ENCODE data around the gene SEL1L. TPM values are rescaled to one million over a fixed set of nuclear protein-coding genes. Genes with fewer than 3 reads are reported as not detected.

Gene SEL1L
- 43.2 and 54.2 TPM in 2 replicates for polyA plus RNA-seq (2011; rRNA removed)
- polyA plus RNA-seq (2012; cell fraction: cytosol; rRNA removed), result 5.1 and 6.1 TPM in 2 replicates
- polyA plus RNA-seq (2012; cell fraction: nucleus; rRNA removed), result 7.1 and 9.9 TPM in 2 replicates
- 24.6 to 26.8 TPM (median 25.9 TPM) in 3 replicates for polyA plus RNA-seq (2017; fragmentation: RNase III; extraction: RNeasy Plus Mini Kit Qiagen cat#74134 plus additional on column Dnase treatment)
- polyA minus RNA-seq (2011; rRNA and poly(A)+ RNA removed), result 31.3 and 34.0 TPM in 2 replicates

DNA sequence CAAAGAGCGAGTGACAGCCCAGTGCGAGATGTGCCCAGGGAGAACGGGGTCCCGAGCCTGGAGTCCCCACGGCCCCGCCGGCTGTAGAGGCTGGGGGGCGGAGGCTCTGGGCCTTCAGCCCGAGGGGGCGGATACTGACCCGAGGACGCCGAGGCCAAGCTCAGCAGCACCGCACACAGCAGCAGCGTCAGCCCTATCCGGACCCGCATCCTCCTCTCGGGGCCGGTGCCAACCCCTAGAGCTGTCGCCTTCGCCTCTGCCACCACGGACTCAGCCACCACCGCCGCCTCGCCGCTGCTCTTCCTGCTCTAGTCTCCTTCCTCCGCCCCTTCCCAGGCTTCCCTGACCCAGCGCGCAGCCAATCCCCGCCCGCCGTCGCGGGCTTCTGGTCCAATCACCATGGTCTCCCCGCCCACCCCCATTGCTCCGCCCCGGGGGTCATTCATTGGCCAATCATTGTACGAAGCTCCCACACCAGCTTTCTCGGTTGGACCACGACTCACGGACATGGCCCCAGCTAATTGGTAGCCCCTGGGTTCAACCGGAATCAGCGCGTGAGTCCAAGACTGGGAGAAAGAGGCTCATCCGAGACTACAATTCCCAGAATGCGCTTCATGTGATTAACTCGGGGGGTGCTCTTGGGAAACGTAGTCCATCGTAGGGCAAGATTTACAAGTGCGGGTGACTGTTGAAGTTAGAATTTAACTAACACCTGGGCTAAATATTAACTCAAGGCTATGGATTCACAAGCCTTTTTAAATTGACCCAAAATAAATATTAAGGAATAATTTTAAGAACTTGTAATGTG lies at the start of gene SEL1L:
Gene SEL1L (minus strand): TSS at position 318 of the 808 bp plus-strand sequence. CDS start 109 bp downstream, at position 209.
- 1% methylated on average over 30 of the region's 50 CpGs for WGBS (ENCODE audit: missing lambda C conversion rate)
- FAIRE-seq (peak; percentile 72), DNase-seq (ENCODE audit: low read depth in 1 of 2, low spot score in 1 of 2) (peak; percentile 97 to 99), ATAC-seq (peak; percentile 99)
- peak within 1 kb of the TSS; percentile 74 to 92 for H3K27ac ChIP-seq
- H3K9me3 ChIP-seq, result no peaks in the 10 kb centered on the region
- ChIA-PET CTCF (interaction anchor here (0.8 kb wide), 1 partner anchor 16 kb away, joined by 3 read pairs; no protein-coding TSS in a partner anchor), POLR2A (interaction anchor here (0.6 to 2.2 kb wide), 5 partner anchors 10 to 315 kb away, joined by 3 to 21 read pairs (median 5); partner anchors contain the start of gene GTF2A1)
- H3K4me3 ChIP-seq, result peak within 1 kb of the TSS; percentile 63
- H3K4me1 ChIP-seq, result peaks cover 32% of the 10 kb centered on the region; the same call in 2 of the 3 replicates
- TF ChIP-seq FOSB (CRISPR knock-in tag; IDR thresholded peaks at IDR 0.05), result no peak
- TF ChIP-seq CHD4 (IDR thresholded peaks at IDR 0.05; ENCODE audit: borderline replicate concordance), result no peak
- no peak for TF ChIP-seq EP300 (IDR thresholded peaks at IDR 0.05)
- TF ChIP-seq JUN (IDR thresholded peaks at IDR 0.05), result peak in 1 of 2 experiments; percentile 52; a peak in 2 of 5 replicates
- TF ChIP-seq HOXB5 (CRISPR knock-in tag; IDR thresholded peaks at IDR 0.05), result no peak
- TF ChIP-seq CHD2 (IDR thresholded peaks at IDR 0.05; ENCODE audit: low read length, partially characterized antibody), result peak; percentile 12
- TF ChIP-seq SREBF2 (IDR thresholded peaks at IDR 0.05), result no peak
- peak; percentile 54; the same call in 1 of the 2 replicates for TF ChIP-seq KDM5A (IDR thresholded peaks at IDR 0.05)
- TF ChIP-seq, protein P1, sequence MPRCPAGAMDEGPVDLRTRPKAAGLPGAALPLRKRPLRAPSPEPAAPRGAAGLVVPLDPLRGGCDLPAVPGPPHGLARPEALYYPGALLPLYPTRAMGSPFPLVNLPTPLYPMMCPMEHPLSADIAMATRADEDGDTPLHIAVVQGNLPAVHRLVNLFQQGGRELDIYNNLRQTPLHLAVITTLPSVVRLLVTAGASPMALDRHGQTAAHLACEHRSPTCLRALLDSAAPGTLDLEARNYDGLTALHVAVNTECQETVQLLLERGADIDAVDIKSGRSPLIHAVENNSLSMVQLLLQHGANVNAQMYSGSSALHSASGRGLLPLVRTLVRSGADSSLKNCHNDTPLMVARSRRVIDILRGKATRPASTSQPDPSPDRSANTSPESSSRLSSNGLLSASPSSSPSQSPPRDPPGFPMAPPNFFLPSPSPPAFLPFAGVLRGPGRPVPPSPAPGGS (IDR thresholded peaks at IDR 0.05), result 0 out of 3 replicates have a peak, but pooled peaks have one; percentile 58
- TF ChIP-seq NPAS2 (CRISPR knock-in tag; IDR thresholded peaks at IDR 0.05; ENCODE audit: borderline replicate concordance), result no peak
- TF ChIP-seq, protein P2, sequence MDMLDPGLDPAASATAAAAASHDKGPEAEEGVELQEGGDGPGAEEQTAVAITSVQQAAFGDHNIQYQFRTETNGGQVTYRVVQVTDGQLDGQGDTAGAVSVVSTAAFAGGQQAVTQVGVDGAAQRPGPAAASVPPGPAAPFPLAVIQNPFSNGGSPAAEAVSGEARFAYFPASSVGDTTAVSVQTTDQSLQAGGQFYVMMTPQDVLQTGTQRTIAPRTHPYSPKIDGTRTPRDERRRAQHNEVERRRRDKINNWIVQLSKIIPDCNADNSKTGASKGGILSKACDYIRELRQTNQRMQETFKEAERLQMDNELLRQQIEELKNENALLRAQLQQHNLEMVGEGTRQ (IDR thresholded peaks at IDR 0.05), result peak; percentile 25; the same call in 1 of the 2 replicates
- 0 out of 2 replicates have a peak, but pooled peaks have one; percentile 45 for TF ChIP-seq RFX5 (IDR thresholded peaks at IDR 0.05)
- TF ChIP-seq, protein P3, sequence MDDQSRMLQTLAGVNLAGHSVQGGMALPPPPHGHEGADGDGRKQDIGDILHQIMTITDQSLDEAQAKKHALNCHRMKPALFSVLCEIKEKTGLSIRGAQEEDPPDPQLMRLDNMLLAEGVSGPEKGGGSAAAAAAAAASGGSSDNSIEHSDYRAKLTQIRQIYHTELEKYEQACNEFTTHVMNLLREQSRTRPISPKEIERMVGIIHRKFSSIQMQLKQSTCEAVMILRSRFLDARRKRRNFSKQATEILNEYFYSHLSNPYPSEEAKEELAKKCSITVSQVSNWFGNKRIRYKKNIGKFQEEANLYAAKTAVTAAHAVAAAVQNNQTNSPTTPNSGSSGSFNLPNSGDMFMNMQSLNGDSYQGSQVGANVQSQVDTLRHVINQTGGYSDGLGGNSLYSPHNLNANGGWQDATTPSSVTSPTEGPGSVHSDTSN (IDR thresholded peaks at IDR 0.05), result peak; percentile 50; the same call in 1 of the 2 replicates
- TF ChIP-seq, protein P4, sequence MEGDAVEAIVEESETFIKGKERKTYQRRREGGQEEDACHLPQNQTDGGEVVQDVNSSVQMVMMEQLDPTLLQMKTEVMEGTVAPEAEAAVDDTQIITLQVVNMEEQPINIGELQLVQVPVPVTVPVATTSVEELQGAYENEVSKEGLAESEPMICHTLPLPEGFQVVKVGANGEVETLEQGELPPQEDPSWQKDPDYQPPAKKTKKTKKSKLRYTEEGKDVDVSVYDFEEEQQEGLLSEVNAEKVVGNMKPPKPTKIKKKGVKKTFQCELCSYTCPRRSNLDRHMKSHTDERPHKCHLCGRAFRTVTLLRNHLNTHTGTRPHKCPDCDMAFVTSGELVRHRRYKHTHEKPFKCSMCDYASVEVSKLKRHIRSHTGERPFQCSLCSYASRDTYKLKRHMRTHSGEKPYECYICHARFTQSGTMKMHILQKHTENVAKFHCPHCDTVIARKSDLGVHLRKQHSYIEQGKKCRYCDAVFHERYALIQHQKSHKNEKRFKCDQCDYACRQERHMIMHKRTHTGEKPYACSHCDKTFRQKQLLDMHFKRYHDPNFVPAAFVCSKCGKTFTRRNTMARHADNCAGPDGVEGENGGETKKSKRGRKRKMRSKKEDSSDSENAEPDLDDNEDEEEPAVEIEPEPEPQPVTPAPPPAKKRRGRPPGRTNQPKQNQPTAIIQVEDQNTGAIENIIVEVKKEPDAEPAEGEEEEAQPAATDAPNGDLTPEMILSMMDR (IDR thresholded peaks at IDR 0.05), result no peak
- peak; percentile 79 for TF ChIP-seq PHF8 (IDR thresholded peaks at IDR 0.05; ENCODE audit: borderline replicate concordance, low read depth)
- TF ChIP-seq POLR2A (IDR thresholded peaks at IDR 0.05; ENCODE audit: low read length), result peak; percentile 86
- peak within 1 kb of the TSS; percentile 82 for H3K4me2 ChIP-seq

DNA sequence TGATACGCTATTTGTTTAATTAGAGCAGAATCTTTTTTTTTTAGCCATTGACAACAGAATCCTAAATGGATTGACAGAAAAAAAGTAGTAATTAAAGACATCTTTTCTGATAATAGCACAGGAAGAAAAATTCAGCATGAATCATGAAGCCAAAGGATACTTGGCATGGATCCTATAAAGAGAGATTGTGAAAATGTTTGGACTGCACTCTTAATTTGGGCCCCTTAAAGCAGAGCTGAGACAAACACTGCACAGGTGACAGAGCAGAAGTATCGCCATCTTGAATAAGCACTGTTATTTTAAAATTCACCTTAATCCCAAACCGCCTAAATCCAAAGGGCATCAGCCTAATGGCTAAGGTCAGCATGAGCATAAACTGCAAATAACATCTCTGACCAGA lies 48.8 kb upstream of the SEL1L start:
- WGBS (ENCODE audit: missing lambda C conversion rate), result 5% methylated on average over 3 of the region's 3 CpGs
- Histone ChIP-seq H3K27ac (no peak overlapping the region), H3K4me3 (no peak overlapping the region), H3K9me3 (no peaks in the 10 kb centered on the region), H3K4me1 (no peaks in the 10 kb centered on the region), H3K4me2 (no peak overlapping the region)
- FAIRE-seq (no peak), DNase-seq (ENCODE audit: low read depth in 1 of 2, low spot score in 1 of 2) (no peak), ATAC-seq (no peak)
- no peak for TF ChIP-seq RFX5 (IDR thresholded peaks at IDR 0.05)
- TF ChIP-seq, protein P4 (IDR thresholded peaks at IDR 0.05), result no peak
- no peak for TF ChIP-seq FOSB (CRISPR knock-in tag; IDR thresholded peaks at IDR 0.05)
- no peak for TF ChIP-seq RCOR1 (IDR thresholded peaks at IDR 0.05; ENCODE audit: low read depth, low read length)
- TF ChIP-seq HEYL (CRISPR knock-in tag; IDR thresholded peaks at IDR 0.05), result no peak
- no peak for TF ChIP-seq TFCP2L1 (CRISPR knock-in tag; IDR thresholded peaks at IDR 0.05)
- no peak for TF ChIP-seq KDM5A (IDR thresholded peaks at IDR 0.05)
- TF ChIP-seq, protein P3 (IDR thresholded peaks at IDR 0.05), result no peak
- TF ChIP-seq MYC (IDR thresholded peaks at IDR 0.05; ENCODE audit: borderline replicate concordance, low read length), result no peak
- TF ChIP-seq RARB (CRISPR knock-in tag; IDR thresholded peaks at IDR 0.05), result no peak
- TF ChIP-seq, protein P5, sequence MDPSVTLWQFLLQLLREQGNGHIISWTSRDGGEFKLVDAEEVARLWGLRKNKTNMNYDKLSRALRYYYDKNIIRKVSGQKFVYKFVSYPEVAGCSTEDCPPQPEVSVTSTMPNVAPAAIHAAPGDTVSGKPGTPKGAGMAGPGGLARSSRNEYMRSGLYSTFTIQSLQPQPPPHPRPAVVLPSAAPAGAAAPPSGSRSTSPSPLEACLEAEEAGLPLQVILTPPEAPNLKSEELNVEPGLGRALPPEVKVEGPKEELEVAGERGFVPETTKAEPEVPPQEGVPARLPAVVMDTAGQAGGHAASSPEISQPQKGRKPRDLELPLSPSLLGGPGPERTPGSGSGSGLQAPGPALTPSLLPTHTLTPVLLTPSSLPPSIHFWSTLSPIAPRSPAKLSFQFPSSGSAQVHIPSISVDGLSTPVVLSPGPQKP (IDR thresholded peaks at IDR 0.05; ENCODE audit: low read depth, low read length), result no peak
- POLR2A ChIA-PET, result no interaction called here
- CTCF ChIA-PET, result no interaction called here
